ENCODE data around the gene OR52B6.

DNA sequence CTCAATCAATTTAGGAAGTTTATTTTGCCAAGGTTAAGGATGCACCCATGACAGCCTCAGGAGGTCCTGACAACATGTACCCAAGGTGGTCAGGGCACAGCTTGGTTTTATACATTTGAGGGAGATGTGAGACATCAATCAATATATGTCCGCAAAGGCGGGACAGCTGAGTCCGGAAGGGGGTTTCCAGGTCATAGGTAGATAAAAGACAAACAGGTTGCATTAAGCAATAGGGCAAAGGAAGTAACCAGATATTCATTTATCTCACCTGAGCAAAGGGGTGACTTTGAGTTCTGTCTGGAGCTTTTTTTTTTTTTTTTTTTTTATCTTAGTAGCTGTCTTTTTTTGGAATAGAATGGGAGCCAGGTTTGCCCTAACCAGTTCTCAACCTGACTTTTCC is 42.1 kb downstream of the OR52B6 start:
- no peak for TF ChIP-seq POLR2A (IDR thresholded peaks at IDR 0.05)
- TF ChIP-seq, protein P1, sequence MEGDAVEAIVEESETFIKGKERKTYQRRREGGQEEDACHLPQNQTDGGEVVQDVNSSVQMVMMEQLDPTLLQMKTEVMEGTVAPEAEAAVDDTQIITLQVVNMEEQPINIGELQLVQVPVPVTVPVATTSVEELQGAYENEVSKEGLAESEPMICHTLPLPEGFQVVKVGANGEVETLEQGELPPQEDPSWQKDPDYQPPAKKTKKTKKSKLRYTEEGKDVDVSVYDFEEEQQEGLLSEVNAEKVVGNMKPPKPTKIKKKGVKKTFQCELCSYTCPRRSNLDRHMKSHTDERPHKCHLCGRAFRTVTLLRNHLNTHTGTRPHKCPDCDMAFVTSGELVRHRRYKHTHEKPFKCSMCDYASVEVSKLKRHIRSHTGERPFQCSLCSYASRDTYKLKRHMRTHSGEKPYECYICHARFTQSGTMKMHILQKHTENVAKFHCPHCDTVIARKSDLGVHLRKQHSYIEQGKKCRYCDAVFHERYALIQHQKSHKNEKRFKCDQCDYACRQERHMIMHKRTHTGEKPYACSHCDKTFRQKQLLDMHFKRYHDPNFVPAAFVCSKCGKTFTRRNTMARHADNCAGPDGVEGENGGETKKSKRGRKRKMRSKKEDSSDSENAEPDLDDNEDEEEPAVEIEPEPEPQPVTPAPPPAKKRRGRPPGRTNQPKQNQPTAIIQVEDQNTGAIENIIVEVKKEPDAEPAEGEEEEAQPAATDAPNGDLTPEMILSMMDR (IDR thresholded peaks at IDR 0.05): no peak

Measured in breast epithelium (tissue), 3 donors.